ENCODE measurements around the gene ATF4. TPM values are rescaled to one million over a fixed set of nuclear protein-coding genes. Genes with fewer than 3 reads are reported as not detected.

Gene ATF4
- total and polyA plus RNA-seq, 2 of the 13 experiments (the other 11 are each of a cell fraction or from before 2014, with no cell fraction given): 486 to 1,297 TPM

- BruUV-seq (replicated peaks): no TSS peak
- TF ChIP-seq, protein P1, sequence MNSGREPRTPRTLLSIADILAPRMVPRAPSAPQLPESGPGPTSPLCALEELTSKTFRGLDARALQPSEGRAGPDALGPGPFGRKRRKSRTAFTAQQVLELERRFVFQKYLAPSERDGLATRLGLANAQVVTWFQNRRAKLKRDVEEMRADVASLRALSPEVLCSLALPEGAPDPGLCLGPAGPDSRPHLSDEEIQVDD (CRISPR knock-in tag; IDR thresholded peaks at IDR 0.05; ENCODE audit: borderline replicate concordance): no peak
- TF ChIP-seq, protein P2, sequence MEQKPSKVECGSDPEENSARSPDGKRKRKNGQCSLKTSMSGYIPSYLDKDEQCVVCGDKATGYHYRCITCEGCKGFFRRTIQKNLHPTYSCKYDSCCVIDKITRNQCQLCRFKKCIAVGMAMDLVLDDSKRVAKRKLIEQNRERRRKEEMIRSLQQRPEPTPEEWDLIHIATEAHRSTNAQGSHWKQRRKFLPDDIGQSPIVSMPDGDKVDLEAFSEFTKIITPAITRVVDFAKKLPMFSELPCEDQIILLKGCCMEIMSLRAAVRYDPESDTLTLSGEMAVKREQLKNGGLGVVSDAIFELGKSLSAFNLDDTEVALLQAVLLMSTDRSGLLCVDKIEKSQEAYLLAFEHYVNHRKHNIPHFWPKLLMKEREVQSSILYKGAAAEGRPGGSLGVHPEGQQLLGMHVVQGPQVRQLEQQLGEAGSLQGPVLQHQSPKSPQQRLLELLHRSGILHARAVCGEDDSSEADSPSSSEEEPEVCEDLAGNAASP (CRISPR knock-in tag; IDR thresholded peaks at IDR 0.05; ENCODE audit: borderline replicate concordance): no peak
- TF ChIP-seq GABPA (IDR thresholded peaks at IDR 0.05; ENCODE audit: low read depth, low read length): no peak
- no peak for TF ChIP-seq GABPA (CRISPR knock-in tag; IDR thresholded peaks at IDR 0.05; ENCODE audit: low read depth)
- TF ChIP-seq RAD21 (CRISPR knock-in tag; IDR thresholded peaks at IDR 0.05): no peak
- no peak for TF ChIP-seq ZNF446 (CRISPR knock-in tag; IDR thresholded peaks at IDR 0.05)
- no peaks in the 10 kb centered on the region for H3K36me3 ChIP-seq (replicated peaks in 1 of 2; ENCODE audit: control insufficient read depth in 1 of 2, insufficient read depth in 2 of 2, low read length in 2 of 2)
- peaks cover 40% of the 10 kb centered on the region for H3K4me1 ChIP-seq (ENCODE audit: insufficient read depth, low read length)
- POLR2A ChIA-PET: no interaction called here
- no peak overlapping the region for H3K4me3 ChIP-seq (replicated peaks in 1 of 3; ENCODE audit: insufficient read depth in 1 of 3, low read depth in 2 of 3, low read length in 3 of 3)
- no peak overlapping the region for H3K4me2 ChIP-seq (ENCODE audit: low read depth, low read length)
- H3K27me3 ChIP-seq (ENCODE audit: control insufficient read depth in 1 of 2, insufficient read depth in 2 of 2, low read length in 2 of 2): peaks cover 0 to 12% of the 10 kb centered on the region in 2 experiments; a peak in 3 of 5 replicates
- FAIRE-seq (no peak), DNase-seq (ENCODE audit: low spot score) (no peak), ATAC-seq (no peak)
- intact Hi-C loops (cut with micrococcal nuclease; ENCODE audit: unreplicated experiment): no loop called here
- no peak overlapping the region for H3K27ac ChIP-seq (ENCODE audit: extremely low read length, insufficient read depth, low read length)
- no peaks in the 10 kb centered on the region for H3K79me2 ChIP-seq (ENCODE audit: insufficient read depth, low read length)
- in situ Hi-C loops (cut with HindIII; ENCODE audit: extremely low pct_ligation_motif_present, low pct_unique_long_range_greater_than_20kb): no loop called here
- no peaks in the 10 kb centered on the region for H4K20me1 ChIP-seq (ENCODE audit: insufficient read depth, low read length)
- 52% methylated on average over 13 of the region's 13 CpGs for WGBS (ENCODE audit: low lambda C conversion rate)
- no peak overlapping the region for H3K9ac ChIP-seq (ENCODE audit: insufficient read depth, low read depth, low read length)
- no peak overlapping the region for H2AFZ ChIP-seq (ENCODE audit: low read length)
- CTCF ChIA-PET (ENCODE audit: low intra/inter-chr PET ratio, low total read pairs): no interaction called here
- no peaks in the 10 kb centered on the region for H3K9me3 ChIP-seq (ENCODE audit: low read length)
Measured at GRCh38 chr22:39476664-39477063, 43.7 kb upstream of the ATF4 start.

GRCh38 chr22:39477542-39477941 lies 42.8 kb upstream of the ATF4 start:
- Histone ChIP-seq H3K79me2 (ENCODE audit: insufficient read depth, low read length) (no peaks in the 10 kb centered on the region), H3K9me3 (ENCODE audit: low read length) (no peaks in the 10 kb centered on the region), H3K9ac (ENCODE audit: insufficient read depth, low read depth, low read length) (no peak overlapping the region), H4K20me1 (ENCODE audit: insufficient read depth, low read length) (no peaks in the 10 kb centered on the region), H3K36me3 (replicated peaks in 1 of 2; ENCODE audit: control insufficient read depth in 1 of 2, insufficient read depth in 2 of 2, low read length in 2 of 2) (no peaks in the 10 kb centered on the region), H3K4me1 (ENCODE audit: insufficient read depth, low read length) (peaks cover 31% of the 10 kb centered on the region), H3K27me3 (ENCODE audit: control insufficient read depth in 1 of 2, insufficient read depth in 2 of 2, low read length in 2 of 2) (peaks cover 0 to 9% of the 10 kb centered on the region in 2 experiments; a peak in 3 of 5 replicates), H3K4me2 (ENCODE audit: low read depth, low read length) (no peak overlapping the region), H3K4me3 (replicated peaks in 1 of 3; ENCODE audit: insufficient read depth in 1 of 3, low read depth in 2 of 3, low read length in 3 of 3) (no peak overlapping the region), H2AFZ (ENCODE audit: low read length) (no peak overlapping the region), H3K27ac (ENCODE audit: extremely low read length, insufficient read depth, low read length) (no peak overlapping the region)
- BruUV-seq (replicated peaks): no TSS peak
- 52% methylated on average over 6 of the region's 9 CpGs for WGBS (ENCODE audit: low lambda C conversion rate)
- in situ Hi-C loops (cut with HindIII; ENCODE audit: extremely low pct_ligation_motif_present, low pct_unique_long_range_greater_than_20kb): no loop called here
- intact Hi-C loops (cut with micrococcal nuclease; ENCODE audit: unreplicated experiment): no loop called here
- ATAC-seq: no peak
- POLR2A ChIA-PET: no interaction called here
- TF ChIP-seq ZNF839 (CRISPR knock-in tag; IDR thresholded peaks at IDR 0.05; ENCODE audit: borderline replicate concordance) (no peak), ZNF768 (CRISPR knock-in tag; IDR thresholded peaks at IDR 0.05) (peak; percentile 26; the same call in 1 of the 2 replicates)
- CTCF ChIA-PET (ENCODE audit: low intra/inter-chr PET ratio, low total read pairs): no interaction called here
- DNase-seq (ENCODE audit: low spot score): no peak
- no peak for FAIRE-seq

Measured in HepG2 (cell line).